K562 (cell line): ENCODE data around the gene MOG.
"Not testable (repeated sequence)": the region's sequence is repeated elsewhere in the genome, so short reads cannot be mapped to it uniquely, and the experiment has no call there.

Experiments used
- CHD4 ChIP-seq: fragments of 200-600 bp; sonication (generic); IDR thresholded peaks from 3 replicates; pipeline ENCODE4 v1.6.1; 2012; ENCODE audit warnings: low read depth, mild to moderate bottlenecking, mixed read lengths, low read length, inconsistent platforms; ENCODE audit not compliant: insufficient read depth, insufficient replicate concordance, poor library complexity, severe bottlenecking
- EZH2 ChIP-seq: IDR thresholded peaks from 2 replicates; pipeline ENCODE4 v1.6.1; 2012; ENCODE audit warnings: low read depth, mild to moderate bottlenecking, inconsistent platforms, low read length, borderline replicate concordance
- NR4A1 ChIP-seq, 2 experiments: fragments of 250-450 bp in 1 of 2; fragments of 450-650 bp in 1 of 2; sonication (Bioruptor Pico) in 1 of 2; IDR thresholded peaks; 2 replicates each; pipeline versions ENCODE4 v1.4.0 to v1.6.1; 2016 to 2020; ENCODE audit warnings: mild to moderate bottlenecking in 2 of 2, missing compliant biosample characterization in 1 of 2, missing genetic modification characterization in 1 of 2, moderate library complexity in 1 of 2
- RBFOX2 ChIP-seq: fragments of 200-400 bp; formaldehyde crosslinking; IDR thresholded peaks from 2 replicates; pipeline ENCODE4 v1.6.1; 2017; ENCODE audit warnings: low read depth, mild to moderate bottlenecking, low read length, moderate library complexity
- RFX5 ChIP-seq: IDR thresholded peaks from 2 replicates; pipeline ENCODE4 v1.6.1; 2011; ENCODE audit warnings: low read depth, mild to moderate bottlenecking, improper control_type of control experiment, low read length
- SP2 ChIP-seq: IDR thresholded peaks from 2 replicates; pipeline ENCODE4 v1.6.1; 2011; ENCODE audit warnings: mild to moderate bottlenecking, low read depth, low read length, moderate library complexity; ENCODE audit not compliant: poor library complexity, severe bottlenecking; ENCODE audit errors: extremely low read depth
- SREBF1 ChIP-seq: fragments of 150-350 bp; IDR thresholded peaks from 2 replicates; pipeline ENCODE4 v1.6.1; 2014; ENCODE audit warnings: antibody characterized with exemption, low read depth, low read length, borderline replicate concordance
- TAF15 ChIP-seq: fragments of 200-400 bp; formaldehyde crosslinking; IDR thresholded peaks from 2 replicates; pipeline ENCODE4 v1.6.1; 2017; ENCODE audit warnings: mild to moderate bottlenecking, low read depth, low read length, moderate library complexity
- U2AF2 ChIP-seq: fragments of 200-400 bp; formaldehyde crosslinking; optimal IDR thresholded peaks from 2 replicates; pipeline ENCODE3; 2017; ENCODE audit warnings: low read depth, mild to moderate bottlenecking, low read length
- ZFP30 ChIP-seq: fragments of 250-450 bp; sonication (Bioruptor Pico); IDR thresholded peaks from 2 replicates; pipeline ENCODE4 v1.8.0; 2022; ENCODE audit warnings: moderate library complexity, mild to moderate bottlenecking, inconsistent platforms, borderline replicate concordance

- TF ChIP-seq SP2; ZFP30; RFX5; NR4A1 (CRISPR knock-in tag; IDR thresholded peaks at IDR 0.05); NR4A1 (tag; IDR thresholded peaks at IDR 0.05); SREBF1; U2AF2; EZH2; TAF15; CHD4; RBFOX2: not testable (repeated sequence)
These were observed 15.2 kb downstream of the MOG start for GRCh38 chr6:29672116-29672515.
